Liver (tissue), 3 donors: Measurements from ENCODE around the gene VAMP7.

Source experiments
- CTCF ChIP-seq: fragments of 150-350 bp; IDR thresholded peaks from 2 replicates; pipeline ENCODE4 v1.5.1; 2017; ENCODE audit warnings: improper control_type of control experiment, low read depth, low read length; ENCODE audit not compliant: missing input control
- FOXA1 ChIP-seq: IDR thresholded peaks from 2 replicates; pipeline ENCODE4 v1.6.1; 2016; ENCODE audit warnings: antibody characterized with exemption
- GABPA ChIP-seq, 2 donors: IDR thresholded peaks in 1 of 2; conservative IDR thresholded peaks in 1 of 2; 2 replicates each; pipeline ENCODE4 v1.6.1; 2016; ENCODE audit warnings: antibody characterized with exemption in 2 of 2, mild to moderate bottlenecking in 1 of 2, moderate library complexity in 1 of 2
- JUND ChIP-seq, 2 donors: IDR thresholded peaks; 2 replicates each; pipeline ENCODE4 v1.6.1; 2016; ENCODE audit warnings: antibody characterized with exemption in 2 of 2
- MAX ChIP-seq: IDR thresholded peaks from 2 replicates; pipeline ENCODE4 v1.6.1; 2016; ENCODE audit warnings: antibody characterized with exemption
- RAD21 ChIP-seq, 2 donors: IDR thresholded peaks; 2 replicates each; pipeline ENCODE4 v1.6.1; 2016; ENCODE audit warnings: antibody characterized with exemption in 2 of 2, mild to moderate bottlenecking in 2 of 2
- TAF1 ChIP-seq: conservative IDR thresholded peaks from 2 replicates; pipeline ENCODE4 v1.6.1; 2016; ENCODE audit warnings: antibody characterized with exemption, mild to moderate bottlenecking
- ZBTB33 ChIP-seq: IDR thresholded peaks from 2 replicates; pipeline ENCODE4 v1.6.1; 2016; ENCODE audit warnings: antibody characterized with exemption
- donor health status: healthy.
- donor health status: healthy.

- no peak for TF ChIP-seq MAX
- TF ChIP-seq CTCF = no peak
- TF ChIP-seq RAD21 (IDR thresholded peaks at IDR 0.05) = no peak
- no peak for TF ChIP-seq JUND (IDR thresholded peaks at IDR 0.05)
- TF ChIP-seq TAF1 = no peak
- TF ChIP-seq ZBTB33 = no peak
- TF ChIP-seq FOXA1 = no peak
- no peak for TF ChIP-seq GABPA (IDR thresholded peaks at IDR 0.05 in 1 of 2, conservative IDR thresholded peaks at IDR 0.05 in 1 of 2)
Measured at GRCh38 chrX:155880586-155881157, 473 bp upstream of the VAMP7 start.
